GM19240 (cell line): ENCODE measurements around the gene TPX2.
A peak's percentile ranks its signal among the peaks of the same experiment; 100 is the strongest.

Source experiments
- DNase-seq: peaks from one replicate; pipeline ENCODE4 v3.0.0; 2011; ENCODE audit warnings: low spot score; ENCODE audit not compliant: insufficient read length

TPX2 gene, protein sequence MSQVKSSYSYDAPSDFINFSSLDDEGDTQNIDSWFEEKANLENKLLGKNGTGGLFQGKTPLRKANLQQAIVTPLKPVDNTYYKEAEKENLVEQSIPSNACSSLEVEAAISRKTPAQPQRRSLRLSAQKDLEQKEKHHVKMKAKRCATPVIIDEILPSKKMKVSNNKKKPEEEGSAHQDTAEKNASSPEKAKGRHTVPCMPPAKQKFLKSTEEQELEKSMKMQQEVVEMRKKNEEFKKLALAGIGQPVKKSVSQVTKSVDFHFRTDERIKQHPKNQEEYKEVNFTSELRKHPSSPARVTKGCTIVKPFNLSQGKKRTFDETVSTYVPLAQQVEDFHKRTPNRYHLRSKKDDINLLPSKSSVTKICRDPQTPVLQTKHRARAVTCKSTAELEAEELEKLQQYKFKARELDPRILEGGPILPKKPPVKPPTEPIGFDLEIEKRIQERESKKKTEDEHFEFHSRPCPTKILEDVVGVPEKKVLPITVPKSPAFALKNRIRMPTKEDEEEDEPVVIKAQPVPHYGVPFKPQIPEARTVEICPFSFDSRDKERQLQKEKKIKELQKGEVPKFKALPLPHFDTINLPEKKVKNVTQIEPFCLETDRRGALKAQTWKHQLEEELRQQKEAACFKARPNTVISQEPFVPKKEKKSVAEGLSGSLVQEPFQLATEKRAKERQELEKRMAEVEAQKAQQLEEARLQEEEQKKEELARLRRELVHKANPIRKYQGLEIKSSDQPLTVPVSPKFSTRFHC

DNA sequence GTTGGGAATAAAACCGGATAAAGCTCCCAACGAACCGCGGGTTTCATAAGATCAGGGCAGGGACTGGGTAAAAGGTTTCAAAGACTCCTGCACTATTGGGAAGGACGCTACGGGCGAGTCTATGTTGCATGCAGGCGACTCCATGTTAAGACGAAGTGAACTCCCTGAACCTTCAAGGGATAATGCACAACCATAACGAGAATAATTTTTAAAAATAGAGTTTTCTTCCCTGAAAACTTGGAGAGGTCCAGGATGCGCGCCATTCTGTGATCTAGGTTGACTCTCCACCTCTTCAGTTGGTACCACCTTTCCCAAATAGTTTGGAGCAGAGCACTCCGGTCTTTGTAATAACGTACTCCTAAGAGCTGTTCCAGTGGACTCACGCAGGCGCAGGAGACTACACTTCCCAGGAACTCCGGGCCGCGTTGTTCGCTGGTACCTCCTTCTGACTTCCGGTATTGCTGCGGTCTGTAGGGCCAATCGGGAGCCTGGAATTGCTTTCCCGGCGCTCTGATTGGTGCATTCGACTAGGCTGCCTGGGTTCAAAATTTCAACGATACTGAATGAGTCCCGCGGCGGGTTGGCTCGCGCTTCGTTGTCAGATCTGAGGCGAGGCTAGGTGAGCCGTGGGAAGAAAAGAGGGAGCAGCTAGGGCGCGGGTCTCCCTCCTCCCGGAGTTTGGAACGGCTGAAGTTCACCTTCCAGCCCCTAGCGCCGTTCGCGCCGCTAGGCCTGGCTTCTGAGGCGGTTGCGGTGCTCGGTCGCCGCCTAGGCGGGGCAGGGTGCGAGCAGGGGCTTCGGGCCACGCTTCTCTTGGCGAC is at the start of gene TPX2:
Gene TPX2 (plus strand): TSS at position 562 of the 821 bp plus-strand sequence. CDS start 18,187 bp downstream, outside the sequence.
- DNase-seq = peak; percentile 96

- DNase-seq = no peak
These were observed 48.9 kb upstream of the TPX2 start for GRCh38 chr20:31690124-31690666.

GRCh38 chr20:31691646-31692275 is 47.3 kb upstream of the TPX2 start:
- DNase-seq = no peak

DNA sequence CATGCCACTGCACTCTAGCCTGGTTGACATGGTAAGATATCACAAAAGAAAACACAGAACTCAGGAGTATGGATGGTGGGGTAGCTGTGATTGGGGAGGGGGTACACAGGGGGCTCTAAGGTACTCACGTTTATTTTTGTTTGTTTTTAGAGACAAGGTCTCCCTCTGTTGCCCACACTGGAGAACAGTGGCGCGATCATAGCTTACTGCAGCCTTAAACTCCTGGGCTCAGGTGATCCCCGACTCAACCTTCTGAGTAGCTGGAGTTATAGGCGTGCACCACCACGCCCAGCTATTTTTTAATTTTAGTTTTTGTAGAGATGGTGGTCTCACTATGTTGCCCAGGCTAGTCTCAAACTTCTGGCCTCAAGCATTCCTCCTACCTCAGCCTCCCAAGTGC is 45.7 kb upstream of the TPX2 start:
- no peak for DNase-seq

- no peak for DNase-seq
These were observed 45.0 kb upstream of the TPX2 start for GRCh38 chr20:31693987-31694661.

DNA sequence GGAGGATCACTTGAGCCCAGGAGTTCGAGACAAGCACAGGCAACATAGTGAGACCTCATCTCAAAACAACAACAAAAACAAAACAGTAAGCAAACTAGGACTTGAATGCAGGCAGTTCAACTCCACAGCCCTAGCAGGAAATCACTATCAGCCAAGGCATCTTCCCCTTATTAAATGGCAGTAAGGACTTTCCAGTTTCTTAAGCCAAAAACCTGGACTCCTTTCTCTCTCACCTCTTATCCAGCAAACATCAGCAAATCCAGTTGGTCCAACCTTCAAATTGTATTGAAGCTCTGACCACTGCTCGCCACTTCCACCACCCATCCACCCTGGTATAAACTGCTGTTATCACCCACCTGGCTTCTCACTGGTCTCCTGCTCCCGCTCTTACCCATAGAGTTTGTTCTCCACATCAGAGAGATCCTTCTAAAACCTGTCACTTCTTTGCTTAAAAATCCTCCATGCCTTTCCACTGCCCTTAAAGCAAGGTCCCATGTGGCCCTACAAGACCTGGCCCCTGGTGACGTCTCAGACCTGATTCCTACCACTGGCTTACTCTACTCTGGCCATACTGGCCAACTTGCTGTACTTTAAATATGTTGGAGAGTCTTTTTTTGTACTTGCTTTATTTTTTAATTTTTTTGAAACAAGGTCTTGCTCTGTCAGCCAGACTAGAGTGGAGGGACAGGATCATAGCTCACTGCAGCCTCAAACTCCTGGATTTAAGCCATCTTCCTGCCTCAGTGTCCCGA is 44.1 kb upstream of the TPX2 start:
- no peak for DNase-seq

DNA sequence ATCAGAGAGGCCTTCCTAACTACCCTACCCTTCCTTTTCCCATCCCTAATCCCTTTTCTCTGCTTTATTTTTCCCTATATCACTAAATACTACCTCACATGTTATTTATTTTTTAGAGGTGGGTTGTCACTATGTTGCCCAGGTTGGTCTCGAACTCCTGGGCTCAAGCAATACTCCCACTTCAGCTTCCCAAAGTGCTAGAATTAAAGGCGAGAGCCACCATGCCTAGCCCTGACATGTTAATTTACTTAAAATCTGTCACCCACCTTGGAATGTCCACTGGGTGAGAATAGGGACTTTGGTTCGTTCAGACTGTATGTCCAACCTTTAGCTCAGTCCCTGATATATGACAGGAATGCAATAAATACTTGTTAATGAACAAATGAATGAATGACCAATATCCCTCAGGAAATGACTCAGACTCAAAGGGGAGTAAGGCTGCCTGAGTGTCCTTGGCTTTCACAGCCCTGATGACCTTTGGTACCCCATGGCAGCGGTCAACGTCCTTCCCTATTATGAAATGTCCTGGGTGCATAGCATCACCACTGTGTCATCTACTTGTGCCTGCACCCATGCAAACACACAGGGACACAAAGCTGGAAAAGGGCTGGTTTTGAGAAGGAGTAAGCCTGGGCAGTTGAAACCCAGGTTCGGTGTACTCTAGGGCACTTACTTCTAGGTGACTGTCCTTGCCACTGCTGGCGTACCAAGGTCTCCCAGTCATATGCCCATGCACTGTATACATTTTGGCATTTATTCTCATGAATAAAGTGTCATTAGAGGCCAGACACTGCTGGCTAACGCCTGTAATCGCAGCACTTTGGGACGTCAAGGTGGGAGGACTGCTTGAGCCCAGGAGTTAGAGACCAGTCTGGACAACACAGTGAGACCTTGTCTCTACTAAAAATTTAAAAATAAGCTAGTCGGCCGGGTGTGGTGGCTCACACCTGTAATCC is 43.0 kb upstream of the TPX2 start:
- DNase-seq = no peak

DNA sequence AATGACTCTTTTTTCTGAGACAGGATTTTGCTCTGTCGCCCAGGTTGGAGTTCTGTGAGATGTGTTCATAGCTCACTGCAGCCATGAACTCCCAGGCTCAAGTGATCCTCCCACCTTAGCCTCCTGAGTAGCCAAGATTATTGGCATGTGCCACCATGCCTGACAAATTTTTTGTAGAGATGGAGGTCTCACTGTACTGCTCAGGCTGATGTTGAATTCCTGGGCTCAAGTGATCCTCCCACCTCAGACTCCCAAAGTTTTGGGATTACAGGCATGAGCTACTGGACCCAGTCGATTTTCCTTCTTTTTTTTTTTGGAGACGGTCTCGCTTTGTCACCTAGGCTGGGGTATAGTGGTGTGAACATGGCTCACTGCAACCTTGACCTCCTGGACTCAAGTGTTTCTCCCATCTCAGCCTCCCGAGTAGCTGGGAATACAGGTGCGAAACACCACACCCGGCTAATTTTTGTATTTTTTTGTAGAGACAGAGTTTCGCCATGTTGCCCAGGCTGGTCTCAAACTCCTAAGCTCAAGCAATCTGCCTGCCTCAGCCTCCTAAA is 40.8 kb upstream of the TPX2 start:
- DNase-seq = no peak

DNA sequence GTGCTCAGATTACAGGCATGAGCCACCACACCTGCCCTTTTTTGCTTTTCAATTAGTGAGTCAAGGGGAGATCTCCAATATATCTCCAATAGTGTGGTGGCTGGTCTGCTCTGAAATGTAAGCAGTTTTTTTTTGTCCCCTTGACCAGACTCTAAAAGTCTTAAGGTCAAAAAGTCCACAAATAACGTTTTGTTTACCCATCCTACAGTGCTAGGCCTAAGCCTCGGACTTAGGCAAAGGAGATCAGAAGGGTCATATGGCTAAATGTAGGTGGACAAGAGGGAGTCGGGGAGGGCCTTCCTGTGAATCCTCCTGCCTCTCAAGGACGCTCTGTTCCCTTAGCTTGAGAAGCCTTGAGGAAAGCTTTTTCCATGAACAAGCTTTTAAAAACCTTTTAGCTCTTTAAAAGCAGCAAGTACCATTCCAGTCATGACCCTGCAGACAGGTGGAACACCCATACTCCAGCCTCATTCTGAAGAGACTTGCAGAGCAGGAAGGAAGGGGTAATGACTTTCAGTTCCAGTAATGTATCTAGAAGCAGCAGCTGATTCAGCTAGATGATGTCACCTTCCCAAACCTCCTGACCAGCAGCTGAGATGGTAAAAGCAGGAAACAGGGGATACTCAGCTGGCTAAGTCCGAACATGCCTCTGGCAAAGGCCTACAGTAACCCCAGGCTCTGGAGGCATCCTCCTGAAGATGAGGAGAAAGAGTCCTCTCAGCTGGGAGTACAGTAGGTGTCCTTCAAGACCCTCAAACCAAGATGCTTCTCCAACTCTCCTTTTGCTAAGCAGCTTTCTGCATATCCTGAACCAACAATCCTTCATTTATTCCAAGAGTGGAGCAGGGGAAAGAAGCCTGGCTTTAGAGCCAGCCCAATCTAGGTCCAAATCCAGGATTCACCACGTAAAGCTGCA is 40.0 kb upstream of the TPX2 start:
- DNase-seq = peak; percentile 76

GRCh38 chr20:31699801-31700728 is 39.0 kb upstream of the TPX2 start:
- DNase-seq = no peak

GRCh38 chr20:31700747-31701146 is 38.3 kb upstream of the TPX2 start:
- DNase-seq = no peak

GRCh38 chr20:31701591-31701990 is 37.5 kb upstream of the TPX2 start:
- no peak for DNase-seq

- no peak for DNase-seq
These were observed 34.6 kb upstream of the TPX2 start for GRCh38 chr20:31704225-31705119.

DNA sequence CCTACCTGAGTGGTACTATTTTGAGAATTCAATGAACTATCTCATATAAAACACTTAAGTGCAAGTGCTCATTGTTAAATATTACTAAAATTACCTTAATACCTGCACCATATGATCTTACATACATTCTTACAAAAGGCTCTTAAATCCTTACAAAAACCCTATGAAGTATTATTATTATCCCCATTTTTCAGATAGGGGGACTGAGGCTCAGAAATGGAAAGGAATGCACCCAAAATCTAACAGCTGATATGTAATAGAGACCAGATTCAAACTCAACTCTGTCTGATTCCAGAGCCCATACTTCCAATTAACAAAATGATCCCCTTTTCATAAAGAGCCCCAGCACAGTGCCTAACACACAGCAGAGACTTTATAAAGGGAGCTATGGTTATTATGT is 33.9 kb upstream of the TPX2 start:
- no peak for DNase-seq
